Measurements from ENCODE around the gene PCK1. TPM values are rescaled to one million over a fixed set of nuclear protein-coding genes. Genes with fewer than 3 reads are reported as not detected.

The PCK1 gene
- total and polyA plus RNA-seq, 2 of the 8 experiments (the other 6 are each of a cell fraction or from before 2014, with no cell fraction given), result not detected

DNA sequence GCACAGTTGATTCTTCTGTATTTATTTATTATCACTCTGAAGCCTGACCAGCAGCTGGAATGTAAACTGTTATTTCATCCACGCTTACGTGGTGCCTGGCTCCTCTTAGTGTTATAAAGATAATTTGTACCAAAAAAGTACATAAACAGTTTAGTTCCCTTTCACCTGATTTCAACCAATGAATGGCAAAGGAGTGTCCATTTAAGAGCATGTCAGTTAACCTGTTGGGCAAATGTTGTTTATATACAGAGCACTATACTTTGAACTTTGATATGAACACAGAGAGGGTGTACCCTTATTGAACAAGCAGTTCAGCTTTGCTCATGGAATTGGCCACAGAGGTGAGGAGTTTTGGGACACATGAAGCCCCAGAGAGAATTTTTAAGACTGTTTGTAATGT is 28.8 kb upstream of the PCK1 start (continued):
- no peak for TF ChIP-seq SRF (IDR thresholded peaks at IDR 0.05; ENCODE audit: low read depth, low read length)

Data from H1 (cell line).